Naive thymus-derived CD4-positive, alpha-beta T cell (primary cell): ENCODE results near the gene GSG1L. TPM values are rescaled to one million over a fixed set of nuclear protein-coding genes. Genes with fewer than 3 reads are reported as not detected.

ENCODE experiments used
- ATAC-seq: fragments of 150-1000 bp; cut with Tn5 transposase; 2 replicates; pipeline ENCODE4 v1.10.0; 2021; ENCODE audit warnings: mild to moderate bottlenecking, moderate library complexity
- CTCF ChIA-PET: fragments of 350-600 bp; sonication (Branson Sonifier 250); formaldehyde crosslinking; loops from one replicate; lab custom pipeline; 2021; ENCODE audit warnings: antibody characterized with exemption; lab: Charles Lee
- POLR2A ChIA-PET: fragments of 350-600 bp; sonication (Branson Sonifier 250); formaldehyde crosslinking; loops from one replicate; lab custom pipeline; 2021; ENCODE audit warnings: antibody characterized with exemption, inconsistent platforms; lab: Charles Lee
- DNase-seq, 9 donors: peaks; one replicate each; pipeline versions ENCODE4 v3.0.0 to v3.0.0-alpha.2; 2020 to 2022; ENCODE audit warnings: mixed read lengths in 1 of 9
- H3K27ac ChIP-seq: one replicate; pipeline ENCODE4 v1.7.0; 2013; ENCODE audit warnings: mild to moderate bottlenecking, low read depth, low read length, moderate library complexity
- H3K27me3 ChIP-seq, 2 donors: one replicate each; pipeline ENCODE4 v1.7.0; 2013; ENCODE audit warnings: low read length in 2 of 2, mild to moderate bottlenecking in 2 of 2, moderate library complexity in 2 of 2; ENCODE audit not compliant: control insufficient read depth in 2 of 2, insufficient read depth in 2 of 2
- H3K36me3 ChIP-seq, 3 experiments: 1 replicate in 2 of 3; 2 replicates in 1 of 3; pipeline ENCODE4 v1.7.0; 2013; ENCODE audit warnings: low read length in 3 of 3, mild to moderate bottlenecking in 3 of 3, moderate library complexity in 1 of 3; ENCODE audit not compliant: insufficient read depth in 3 of 3, control insufficient read depth in 2 of 3
- H3K4me1 ChIP-seq, 2 donors: one replicate each; pipeline ENCODE4 v1.7.0; 2013; ENCODE audit warnings: low read length in 2 of 2, mild to moderate bottlenecking in 2 of 2, moderate library complexity in 1 of 2; ENCODE audit not compliant: control insufficient read depth in 2 of 2, insufficient read depth in 2 of 2
- H3K4me3 ChIP-seq: 2 replicates; pipeline ENCODE4 v1.7.0; 2013; ENCODE audit warnings: mild to moderate bottlenecking, low read length
- H3K9me3 ChIP-seq, 3 experiments: 1 replicate in 2 of 3; 2 replicates in 1 of 3; pipeline ENCODE4 v1.7.0; 2013; ENCODE audit warnings: low read length in 3 of 3; ENCODE audit not compliant: control insufficient read depth in 2 of 3
- H3K27ac Mint-ChIP-seq, 9 donors: one replicate each; pipeline ENCODE4 v1.8.0; 2020 to 2022; ENCODE audit warnings: mixed read lengths in 9 of 9, mild to moderate bottlenecking in 8 of 9, moderate library complexity in 5 of 9, inconsistent platforms in 2 of 9
- H3K27me3 Mint-ChIP-seq, 5 donors: one replicate each; pipeline ENCODE4 v1.8.0; 2021 to 2022; ENCODE audit warnings: mixed read lengths in 5 of 5, mild to moderate bottlenecking in 1 of 5
- H3K36me3 Mint-ChIP-seq, 5 donors: one replicate each; pipeline ENCODE4 v1.8.0; 2020 to 2022; ENCODE audit warnings: mixed read lengths in 5 of 5, mild to moderate bottlenecking in 3 of 5, inconsistent platforms in 1 of 5
- H3K4me1 Mint-ChIP-seq, 7 donors: one replicate each; pipeline ENCODE4 v1.8.0; 2020 to 2022; ENCODE audit warnings: mixed read lengths in 7 of 7, mild to moderate bottlenecking in 3 of 7, inconsistent platforms in 1 of 7
- H3K4me3 Mint-ChIP-seq, 10 donors: one replicate each; pipeline ENCODE4 v1.8.0; 2020 to 2022; ENCODE audit warnings: mild to moderate bottlenecking in 10 of 10, mixed read lengths in 10 of 10, moderate library complexity in 6 of 10, inconsistent platforms in 2 of 10
- H3K9me3 Mint-ChIP-seq, 11 donors: one replicate each; pipeline ENCODE4 v1.8.0; 2020 to 2022; ENCODE audit warnings: mixed read lengths in 11 of 11, mild to moderate bottlenecking in 4 of 11, inconsistent platforms in 1 of 11, moderate library complexity in 1 of 11
- intact Hi-C, 2 donors: fragments of 100-400 bp; cut with micrococcal nuclease; formaldehyde crosslinking; loops; one replicate each; pipeline ENCODE4 v1.15.1; 2023
- polyA plus RNA-seq, 2 donors: library from polyadenylated mRNA; unstranded; fragments of 300-500 nt; fragmentation: Illumina TruSeq; gene quantifications; one replicate each; pipeline ENCODE4 v1.2.3, GENCODE V29; 2021
- total RNA-seq, 6 experiments: library from RNA in 5 of 6; stranded (reverse) in 5 of 6; gene quantifications; 1 replicate in 5 of 6; 2 replicates in 1 of 6; pipeline ENCODE4 v1.2.3 and lab custom pipeline; 2021 to 2026

Gene GSG1L
- total and polyA plus RNA-seq, 7 experiments from 2014 or later = 0.10 TPM; not detected in 6

GRCh38 chr16:27749547-27749875, 314.0 kb downstream of the GSG1L start:
- Mint-ChIP-seq H3K4me3 (no peak overlapping the region), H3K27me3 (no peaks in the 10 kb centered on the region), H3K36me3 (peaks cover 0 to 20% (median 4%) of the 10 kb centered on the region in 5 donors), H3K4me1 (peaks cover 4 to 16% (median 6%) of the 10 kb centered on the region in 7 donors), H3K27ac (no peak overlapping the region), H3K9me3 (no peaks in the 10 kb centered on the region)
- no peak overlapping the region for H3K27ac ChIP-seq
- DNase-seq (no peak), ATAC-seq (no peak)
- H3K36me3 ChIP-seq = peaks cover 0 to 2% (median 0%) of the 10 kb centered on the region in 3 experiments
- POLR2A ChIA-PET = no interaction called here
- H3K4me1 ChIP-seq = no peaks in the 10 kb centered on the region
- H3K4me3 ChIP-seq = no peak overlapping the region
- CTCF ChIA-PET = no interaction called here
- no peaks in the 10 kb centered on the region for H3K9me3 ChIP-seq
- no peaks in the 10 kb centered on the region for H3K27me3 ChIP-seq
- intact Hi-C loops = loop anchor here in 1 of 2 donors (10.0 kb wide), 1 partner anchor 1915 kb away; no protein-coding TSS in a partner anchor

DNA sequence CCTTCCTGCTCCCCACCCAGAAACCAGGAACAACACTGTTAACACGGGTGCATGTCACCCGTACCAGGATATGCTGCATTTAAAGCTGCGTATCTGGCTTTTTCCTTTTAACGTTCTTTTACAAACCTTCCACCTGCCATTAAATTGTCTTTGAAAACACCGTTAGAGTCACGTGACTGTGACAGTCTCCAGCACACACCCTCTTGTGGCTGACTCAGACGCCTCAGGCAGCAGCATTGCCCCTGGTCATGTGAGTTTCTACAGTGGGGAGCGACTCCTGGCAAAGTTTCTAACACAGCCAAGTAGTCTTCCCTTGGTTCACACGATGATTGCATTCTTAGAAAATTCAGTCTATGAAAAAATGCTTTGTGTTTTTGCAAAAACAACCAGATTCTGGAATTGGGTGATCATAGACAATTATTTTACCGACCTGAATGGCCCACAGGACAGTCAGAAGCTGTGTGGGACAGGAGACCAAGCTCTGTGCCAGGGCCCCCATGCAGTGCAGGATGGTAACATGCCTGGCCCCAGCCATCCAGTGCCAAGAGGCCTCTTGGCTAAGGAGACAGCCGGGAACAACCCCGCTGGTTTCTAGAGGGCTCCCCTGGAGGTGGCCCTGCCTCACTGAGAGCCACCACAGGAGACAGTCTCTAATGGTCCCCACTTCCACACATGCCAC, 314.5 kb downstream of the GSG1L start:
- intact Hi-C loops = loop anchor here in 1 of 2 donors (10.0 kb wide), 1 partner anchor 1914 kb away; no protein-coding TSS in a partner anchor
- Histone ChIP-seq H3K4me3 (no peak overlapping the region), H3K27ac (no peak overlapping the region), H3K27me3 (no peaks in the 10 kb centered on the region), H3K36me3 (peaks cover 0 to 2% (median 0%) of the 10 kb centered on the region in 3 experiments), H3K9me3 (no peaks in the 10 kb centered on the region), H3K4me1 (no peaks in the 10 kb centered on the region)
- no peaks in the 10 kb centered on the region for H3K9me3 Mint-ChIP-seq
- peaks cover 0 to 17% (median 4%) of the 10 kb centered on the region in 5 donors for H3K36me3 Mint-ChIP-seq
- DNase-seq = peak in 6 of 9 donors; percentile 25 to 45 (median 34)
- CTCF ChIA-PET = no interaction called here
- H3K4me3 Mint-ChIP-seq = peak overlapping the region; percentile 13 to 75 (median 60)
- POLR2A ChIA-PET = no interaction called here
- peak; percentile 81 for ATAC-seq
- peaks cover 4 to 16% (median 6%) of the 10 kb centered on the region in 7 donors for H3K4me1 Mint-ChIP-seq
- no peaks in the 10 kb centered on the region for H3K27me3 Mint-ChIP-seq
- peak overlapping the region in 4 of 9 donors; percentile 3 to 91 (median 39) for H3K27ac Mint-ChIP-seq

DNA sequence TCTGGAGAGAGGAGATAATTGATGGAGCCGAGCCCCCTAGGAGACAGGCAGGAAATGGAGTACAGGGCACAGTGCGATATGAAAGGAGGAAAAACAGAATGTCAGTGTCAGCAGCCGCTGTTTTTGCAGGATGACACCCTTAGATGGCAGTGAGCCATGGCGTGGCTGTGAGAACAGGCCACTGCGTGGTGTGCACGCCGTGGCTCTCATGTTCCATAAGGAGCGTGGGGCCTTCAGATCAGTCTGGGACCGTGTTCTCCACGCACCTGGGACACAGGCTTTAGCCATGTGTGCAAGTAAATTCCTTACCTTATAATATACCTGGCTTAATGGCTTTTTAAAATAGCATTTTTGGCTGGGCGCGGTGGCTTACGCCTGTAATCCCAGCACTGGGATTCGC, 315.6 kb downstream of the GSG1L start:
- POLR2A ChIA-PET = no interaction called here
- no peak for DNase-seq
- no peak for ATAC-seq
- Mint-ChIP-seq H3K36me3 (peaks cover 0 to 19% (median 4%) of the 10 kb centered on the region in 5 donors), H3K4me1 (peaks cover 4 to 15% (median 6%) of the 10 kb centered on the region in 7 donors), H3K9me3 (peaks cover 0 to 2% (median 0%) of the 10 kb centered on the region in 11 donors), H3K27ac (peak overlapping the region in 1 of 9 donors; percentile 80), H3K27me3 (no peaks in the 10 kb centered on the region), H3K4me3 (no peak overlapping the region)
- Histone ChIP-seq H3K36me3 (peaks cover 0 to 2% (median 0%) of the 10 kb centered on the region in 3 experiments), H3K9me3 (no peaks in the 10 kb centered on the region), H3K4me3 (no peak overlapping the region), H3K27ac (no peak overlapping the region), H3K27me3 (no peaks in the 10 kb centered on the region), H3K4me1 (no peaks in the 10 kb centered on the region)
- CTCF ChIA-PET = no interaction called here
- intact Hi-C loops = loop anchor here in 1 of 2 donors (10.0 kb wide), 1 partner anchor 1913 kb away; no protein-coding TSS in a partner anchor

DNA sequence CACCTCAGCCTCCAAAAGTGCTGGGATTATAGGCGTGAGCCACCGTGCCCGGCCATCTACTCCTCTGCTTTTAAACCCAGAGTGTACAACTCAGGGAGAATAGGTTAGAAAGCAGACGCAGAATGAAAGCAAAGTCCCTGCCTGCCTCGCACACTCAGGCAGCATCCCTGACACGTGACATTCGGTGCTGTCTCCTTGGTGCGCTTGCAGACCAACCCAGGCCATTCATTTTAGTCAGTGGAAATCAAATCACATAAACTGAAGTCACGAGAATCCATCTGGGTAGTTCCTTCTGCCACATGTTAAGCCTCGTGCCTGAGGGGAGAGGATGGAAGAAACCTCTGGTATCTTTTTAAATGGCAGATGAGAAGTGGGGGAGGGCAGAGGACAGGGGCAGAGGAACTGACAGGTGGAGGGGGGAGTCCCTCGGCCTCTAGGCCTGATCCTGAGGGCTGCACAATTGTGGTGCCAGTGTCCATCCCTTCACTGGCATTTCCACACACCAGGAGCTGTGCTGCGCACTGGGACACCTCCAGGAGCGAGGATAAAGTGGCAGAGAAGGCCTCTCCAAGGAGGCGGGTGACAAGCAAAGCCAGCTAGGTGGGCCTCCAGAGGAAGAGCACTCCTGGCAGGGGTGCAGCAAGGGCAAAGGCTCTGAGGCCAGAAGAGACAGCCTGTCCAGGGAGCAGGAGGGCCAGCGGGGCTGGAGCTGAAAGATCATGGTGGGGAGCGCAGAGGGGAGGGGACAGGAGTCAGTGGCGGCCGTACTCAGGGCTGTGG, 317.2 kb downstream of the GSG1L start:
- Histone ChIP-seq H3K36me3 (peaks cover 0 to 2% (median 0%) of the 10 kb centered on the region in 3 experiments), H3K27ac (no peak overlapping the region), H3K9me3 (no peaks in the 10 kb centered on the region), H3K4me3 (no peak overlapping the region), H3K4me1 (no peaks in the 10 kb centered on the region), H3K27me3 (no peaks in the 10 kb centered on the region)
- intact Hi-C loops = loop anchor here in 1 of 2 donors (10.0 kb wide), 1 partner anchor 1911 kb away; no protein-coding TSS in a partner anchor
- H3K27ac Mint-ChIP-seq = peak overlapping the region in 1 of 9 donors; percentile 61
- no peak overlapping the region for H3K4me3 Mint-ChIP-seq
- no peak for ATAC-seq
- no peaks in the 10 kb centered on the region for H3K27me3 Mint-ChIP-seq
- H3K4me1 Mint-ChIP-seq = peaks cover 4 to 15% (median 6%) of the 10 kb centered on the region in 7 donors
- ChIA-PET POLR2A (no interaction called here), CTCF (interaction anchor here (0.7 kb wide), 1 partner anchor 1911 kb away, joined by 4 read pairs; no protein-coding TSS in a partner anchor)
- H3K9me3 Mint-ChIP-seq = peaks cover 0 to 4% (median 0%) of the 10 kb centered on the region in 11 donors
- no peak for DNase-seq
- peaks cover 0 to 27% (median 6%) of the 10 kb centered on the region in 5 donors for H3K36me3 Mint-ChIP-seq

DNA sequence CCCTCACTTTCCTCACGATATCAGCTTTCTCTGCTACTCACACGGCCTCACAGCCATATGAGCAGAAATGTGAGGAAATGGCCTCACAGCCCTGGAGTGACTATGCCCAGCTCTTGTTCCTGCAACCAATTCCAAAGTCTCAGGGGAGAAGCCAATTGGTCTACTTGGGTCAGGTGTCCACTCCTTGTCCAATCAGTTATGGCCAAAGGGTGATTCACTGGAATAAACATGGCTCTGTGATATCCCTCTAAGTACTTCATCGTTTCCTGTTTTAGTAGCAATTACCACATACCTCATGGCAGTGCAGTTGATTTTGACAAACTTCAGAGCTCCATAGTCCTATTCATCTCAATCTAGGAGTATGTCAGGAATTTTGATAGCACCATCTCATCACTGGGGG, 318.2 kb downstream of the GSG1L start:
- Mint-ChIP-seq H3K36me3 (peaks cover 0 to 32% (median 6%) of the 10 kb centered on the region in 5 donors), H3K9me3 (peaks cover 0 to 4% (median 0%) of the 10 kb centered on the region in 11 donors), H3K4me1 (peaks cover 4 to 15% (median 6%) of the 10 kb centered on the region in 7 donors), H3K27me3 (no peaks in the 10 kb centered on the region), H3K27ac (no peak overlapping the region), H3K4me3 (no peak overlapping the region)
- no peaks in the 10 kb centered on the region for H3K9me3 ChIP-seq
- no peaks in the 10 kb centered on the region for H3K4me1 ChIP-seq
- no peak for DNase-seq
- ATAC-seq = no peak
- no peaks in the 10 kb centered on the region for H3K27me3 ChIP-seq
- ChIA-PET CTCF (interaction anchor here (0.7 kb wide), 1 partner anchor 1910 kb away, joined by 4 read pairs; no protein-coding TSS in a partner anchor), POLR2A (no interaction called here)
- intact Hi-C loops = loop anchor here in 1 of 2 donors (10.0 kb wide), 1 partner anchor 1911 kb away; no protein-coding TSS in a partner anchor
- no peak overlapping the region for H3K27ac ChIP-seq
- H3K36me3 ChIP-seq = peaks cover 0 to 5% (median 0%) of the 10 kb centered on the region in 3 experiments
- no peak overlapping the region for H3K4me3 ChIP-seq

DNA sequence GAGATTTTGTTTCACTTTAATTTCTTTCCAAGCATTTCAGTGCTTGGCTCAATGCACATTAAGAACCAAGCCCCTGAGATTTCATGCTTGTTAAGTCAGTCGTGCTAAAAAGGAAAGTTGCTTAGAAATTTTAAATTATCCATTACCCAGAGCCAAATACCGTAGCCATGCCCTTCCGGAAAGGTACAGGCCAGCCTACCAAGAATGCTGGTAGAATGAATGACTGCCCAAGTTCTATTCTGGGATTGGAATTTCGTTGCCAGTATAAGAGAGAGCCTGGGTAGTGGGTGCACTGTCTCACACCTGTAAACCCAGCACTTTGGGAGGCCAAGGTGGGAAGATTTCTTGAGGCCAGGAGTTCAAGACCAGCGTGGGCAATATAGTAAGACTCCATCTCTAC, 319.6 kb downstream of the GSG1L start:
- Mint-ChIP-seq H3K4me3 (no peak overlapping the region), H3K27me3 (no peaks in the 10 kb centered on the region), H3K9me3 (peaks cover 0 to 4% (median 0%) of the 10 kb centered on the region in 11 donors), H3K4me1 (peaks cover 3 to 13% (median 7%) of the 10 kb centered on the region in 7 donors), H3K27ac (peak overlapping the region in 1 of 9 donors; percentile 46), H3K36me3 (peaks cover 0 to 39% (median 16%) of the 10 kb centered on the region in 5 donors)
- DNase-seq (no peak), ATAC-seq (no peak)
- H3K36me3 ChIP-seq = peaks cover 0 to 5% (median 0%) of the 10 kb centered on the region in 3 experiments
- no peaks in the 10 kb centered on the region for H3K4me1 ChIP-seq
- H3K27me3 ChIP-seq = no peaks in the 10 kb centered on the region
- no peak overlapping the region for H3K4me3 ChIP-seq
- H3K27ac ChIP-seq = no peak overlapping the region
- ChIA-PET POLR2A (no interaction called here), CTCF (no interaction called here)
- intact Hi-C loops = loop anchor here in 1 of 2 donors (10.0 kb wide), 1 partner anchor 1909 kb away; no protein-coding TSS in a partner anchor
- H3K9me3 ChIP-seq = no peaks in the 10 kb centered on the region
